Psoas muscle (tissue), 8 donors: ENCODE measurements around the gene C3orf49. TPM values are rescaled to one million over a fixed set of nuclear protein-coding genes. Genes with fewer than 3 reads are reported as not detected.
A peak's percentile ranks its signal among the peaks of the same experiment; 100 is the strongest.

Experiments
- ATAC-seq, 4 donors: fragments of 200-7000 bp; cut with Tn5 transposase; one replicate each; pipeline ENCODE4 v1.9.1; 2020; ENCODE audit warnings: moderate library complexity in 3 of 4, mild to moderate bottlenecking in 2 of 4
- DNase-seq, 2 donors: peaks; one replicate each; pipeline ENCODE4 v3.0.0-alpha.2; 2020
- H3K27ac ChIP-seq: fragments of 200-600 bp; one replicate; pipeline ENCODE4 v1.8.0; 2022
- H3K27me3 ChIP-seq, 3 donors: fragments of 200-600 bp in 1 of 3; one replicate each; pipeline versions ENCODE4 v1.6.1 to v1.8.0; 2013 to 2022; ENCODE audit warnings: low read length in 2 of 3, mild to moderate bottlenecking in 2 of 3, moderate library complexity in 1 of 3; ENCODE audit not compliant: insufficient read depth in 3 of 3
- H3K36me3 ChIP-seq, 2 donors: fragments of 200-600 bp in 1 of 2; one replicate each; pipeline versions ENCODE4 v1.6.1 to v1.8.0; 2013 to 2022; ENCODE audit warnings: low read depth in 1 of 2, mild to moderate bottlenecking in 1 of 2, moderate library complexity in 1 of 2; ENCODE audit not compliant: insufficient read depth in 1 of 2
- H3K4me1 ChIP-seq: fragments of 200-600 bp; one replicate; pipeline ENCODE4 v1.8.0; 2022
- H3K4me3 ChIP-seq: fragments of 200-600 bp; one replicate; pipeline ENCODE4 v1.8.0; 2022; ENCODE audit warnings: mild to moderate bottlenecking
- H3K9me3 ChIP-seq: fragments of 200-600 bp; one replicate; pipeline ENCODE4 v1.8.0; 2022
- CTCF ChIP-seq: fragments of 200-600 bp; IDR thresholded peaks from one replicate; pipeline ENCODE4 v1.8.0; 2022; ENCODE audit warnings: antibody characterized with exemption
- whole genome bisulfite sequencing, 3 donors: extraction: QIAGEN DNeasy Blood & Tissue Kit; methylation state at CpG; one replicate each; pipeline versions ENCODE4 v1.1.6 to v1.1.7; 2013; 5-methylcytosine and 5-hydroxymethylcytosine counted together
- intact Hi-C, 2 donors: fragments of 100-400 bp; cut with DNase I; formaldehyde crosslinking; loops; one replicate each; pipeline versions ENCODE4 v1.11.0 to v1.14.2; 2022
- polyA plus RNA-seq, 3 donors: library from polyadenylated mRNA; stranded (reverse); fragments of 200-250 nt; gene quantifications; one replicate each; pipeline ENCODE4 v1.2.3, GENCODE V29; 2013
- total RNA-seq, 4 donors: library from RNA; stranded (reverse); fragmentation: NEBNext Ultra II Directional in 2 of 4; extraction: Animal tissue kit (Norgen Biotek cat#: 25700) in 2 of 4; gene quantifications; one replicate each; pipeline versions ENCODE4 v1.2.1 to v1.2.4, GENCODE V29; 2021 to 2023
- donor health status: healthy with polysubstance abuse.
- donor health status: DM: no; HTN: no; CAD: no; lungs with moderate emphysema.
- donor health status: Bipolar disorder and iron deficiency.
- donor health status: healthy.
- donor health status: DM: yes; HTN: yes; CAD: no.
- donor health status: DM: no; HTN: no; CAD: no.
- donor health status: DM: no; HTN: no; CAD: no.
- donor health status: DM: yes; HTN: yes; CAD: no.

Gene C3orf49
- total and polyA plus RNA-seq, 7 donors, result 0.08 TPM; not detected in 6

- H3K4me1 ChIP-seq, result peaks cover 37% of the 10 kb centered on the region
- WGBS, 3 donors, result 81 to 87% (median 83%) methylated on average over 3 of the region's 3 CpGs
- intact Hi-C loops, result no loop called here
Observed at GRCh38 chr3:63877737-63878393, 58.8 kb downstream of the C3orf49 start.

DNA sequence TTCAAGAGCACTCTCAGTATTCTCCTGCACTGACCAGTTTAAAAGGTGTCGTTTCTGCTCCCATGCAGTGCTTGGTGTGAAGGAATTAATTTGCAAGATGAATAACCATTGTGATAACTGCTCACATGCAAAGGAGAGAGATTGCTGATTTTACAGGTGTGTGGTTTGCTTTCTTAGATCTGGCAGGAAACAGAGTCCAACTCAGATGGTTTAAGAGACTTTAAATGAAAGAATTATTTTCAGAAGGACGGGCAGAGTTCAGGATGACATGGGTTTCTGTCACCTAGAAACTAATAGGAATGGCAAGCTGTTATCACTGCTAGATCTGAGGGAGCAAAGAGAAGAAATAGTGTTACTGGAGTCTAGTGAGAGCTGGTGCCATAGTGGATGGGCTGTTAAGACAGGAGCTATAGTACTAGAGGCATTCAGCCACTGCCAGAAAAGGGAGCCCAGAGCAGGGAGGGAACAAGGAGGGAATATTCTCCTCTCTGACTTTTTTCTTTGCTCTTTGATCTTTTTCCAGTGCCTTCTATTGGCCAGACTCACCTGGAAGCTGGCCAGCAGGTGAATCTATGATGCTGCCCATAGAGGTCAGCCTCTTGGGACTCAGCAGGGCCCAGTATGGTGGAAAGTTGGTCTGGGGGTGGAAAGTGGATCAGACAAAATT lies 59.4 kb downstream of the C3orf49 start:
- peak in 1 of 4 donors; percentile 25 for ATAC-seq
- 80 to 84% (median 82%) methylated on average over 2 of the region's 2 CpGs for WGBS, 3 donors
- Histone ChIP-seq H3K9me3 (no peaks in the 10 kb centered on the region), H3K4me1 (peaks cover 40% of the 10 kb centered on the region), H3K36me3 (no peaks in the 10 kb centered on the region), H3K4me3 (no peak overlapping the region), H3K27ac (no peak overlapping the region), H3K27me3 (no peaks in the 10 kb centered on the region)
- intact Hi-C loops, result no loop called here
- no peak for DNase-seq
- TF ChIP-seq CTCF, result no peak

More at GRCh38 chr3:63877737-63878393, 58.8 kb downstream of the C3orf49 start:
- Histone ChIP-seq H3K9me3 (no peaks in the 10 kb centered on the region), H3K27me3 (no peaks in the 10 kb centered on the region), H3K27ac (no peak overlapping the region), H3K36me3 (no peaks in the 10 kb centered on the region), H3K4me3 (no peak overlapping the region)
- ATAC-seq (peak in 1 of 4 donors; percentile 59), DNase-seq (no peak)
- no peak for TF ChIP-seq CTCF

DNA sequence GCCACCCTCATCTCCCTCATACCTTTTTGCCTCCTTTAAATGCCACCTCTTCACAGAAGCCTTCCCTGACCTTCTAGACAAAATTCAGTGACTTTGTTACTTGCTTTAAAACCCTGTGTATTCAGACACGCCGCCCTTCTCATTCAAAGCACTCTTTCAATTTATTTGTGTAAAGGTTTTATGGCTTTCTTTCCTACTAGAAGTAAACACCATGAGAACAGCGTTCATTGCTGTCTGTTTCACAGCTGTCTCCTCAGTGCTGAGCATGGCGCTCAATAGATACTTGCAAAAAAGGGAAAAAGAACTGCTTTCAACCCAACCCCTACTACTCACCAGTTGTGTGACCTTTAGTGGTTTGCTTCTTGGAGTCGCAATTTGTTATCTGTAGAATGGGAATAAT lies 61.6 kb downstream of the C3orf49 start:
- Histone ChIP-seq H3K4me1 (peaks cover 32% of the 10 kb centered on the region), H3K36me3 (no peaks in the 10 kb centered on the region), H3K27me3 (no peaks in the 10 kb centered on the region), H3K27ac (no peak overlapping the region), H3K4me3 (no peak overlapping the region), H3K9me3 (no peaks in the 10 kb centered on the region)
- intact Hi-C loops, result no loop called here
- DNase-seq, result no peak
- ATAC-seq, result no peak
- 90 to 94% (median 92%) methylated on average over 5 of the region's 5 CpGs for WGBS, 3 donors
- TF ChIP-seq CTCF, result no peak

- peaks cover 39% of the 10 kb centered on the region for H3K4me1 ChIP-seq
- H3K36me3 ChIP-seq, result peaks cover 0 to 12% of the 10 kb centered on the region in 2 donors
- peak overlapping the region; percentile 19 for H3K4me3 ChIP-seq
- peak overlapping the region; percentile 51 for H3K27ac ChIP-seq
- TF ChIP-seq CTCF, result no peak
- intact Hi-C loops, result no loop called here
- whole genome bisulfite sequencing, 3 donors, result 24 to 29% (median 28%) methylated on average over 3 of the region's 3 CpGs
- H3K27me3 ChIP-seq, result no peaks in the 10 kb centered on the region
- DNase-seq, result no peak
- peak; percentile 86 to 96 (median 92) for ATAC-seq
- H3K9me3 ChIP-seq, result no peaks in the 10 kb centered on the region
Observed at GRCh38 chr3:63886858-63887257, 67.8 kb downstream of the C3orf49 start.
